ENCODE measurements around the gene ZSCAN12. TPM values are rescaled to one million over a fixed set of nuclear protein-coding genes. Genes with fewer than 3 reads are reported as not detected.
"Not testable (repeated sequence)": the region's sequence is repeated elsewhere in the genome, so short reads cannot be mapped to it uniquely, and the experiment has no call there.

Gene ZSCAN12
- total RNA-seq, 2 donors from 2014 or later, result 2.9 to 4.3 TPM

- Mint-ChIP-seq H3K4me3 (no peak overlapping the region), H3K36me3 (ENCODE audit: low read depth) (no peaks in the 10 kb centered on the region), H3K27me3 (peaks cover 31% of the 10 kb centered on the region), H3K4me1 (peaks cover 7% of the 10 kb centered on the region), H3K9me3 (peaks cover 3% of the 10 kb centered on the region), H3K27ac (no peak overlapping the region)
- no peak for ATAC-seq (replicated peaks)
Measured at GRCh38 chr6:28410767-28411166, 11.2 kb upstream of the ZSCAN12 start.

- no peaks in the 10 kb centered on the region for H3K36me3 Mint-ChIP-seq (ENCODE audit: low read depth)
Measured at GRCh38 chr6:28408076-28408802, 8.7 kb upstream of the ZSCAN12 start.

GRCh38 chr6:28407401-28407800 is 7.9 kb upstream of the ZSCAN12 start:
- H3K36me3 Mint-ChIP-seq (ENCODE audit: low read depth), result no peaks in the 10 kb centered on the region
- no peak overlapping the region for H3K27ac Mint-ChIP-seq
- H3K27me3 Mint-ChIP-seq, result peaks cover 30% of the 10 kb centered on the region
- H3K4me1 Mint-ChIP-seq, result peaks cover 7% of the 10 kb centered on the region
- peak; percentile 69 for ATAC-seq (replicated peaks)
- H3K4me3 Mint-ChIP-seq, result no peak overlapping the region
- H3K9me3 Mint-ChIP-seq, result peaks cover 3% of the 10 kb centered on the region

More at GRCh38 chr6:28408076-28408802, 8.7 kb upstream of the ZSCAN12 start:
- peaks cover 27% of the 10 kb centered on the region for H3K27me3 Mint-ChIP-seq
- H3K9me3 Mint-ChIP-seq, result peaks cover 3% of the 10 kb centered on the region
- ATAC-seq (replicated peaks), result peak; percentile 92
- H3K4me1 Mint-ChIP-seq, result peaks cover 7% of the 10 kb centered on the region
- H3K4me3 Mint-ChIP-seq, result no peak overlapping the region
- no peak overlapping the region for H3K27ac Mint-ChIP-seq

- H3K27me3 Mint-ChIP-seq, result peaks cover 23% of the 10 kb centered on the region
- H3K27ac Mint-ChIP-seq; H3K36me3 Mint-ChIP-seq (ENCODE audit: low read depth); ATAC-seq (replicated peaks); H3K4me3 Mint-ChIP-seq; H3K9me3 Mint-ChIP-seq; H3K4me1 Mint-ChIP-seq: not testable (repeated sequence)
Measured at GRCh38 chr6:28403923-28404322, 4.4 kb upstream of the ZSCAN12 start.

- no peaks in the 10 kb centered on the region for H3K9me3 Mint-ChIP-seq
- H3K4me1 Mint-ChIP-seq, result peaks cover 13% of the 10 kb centered on the region
- ATAC-seq (replicated peaks), result no peak
- no peak overlapping the region for H3K27ac Mint-ChIP-seq
- H3K4me3 Mint-ChIP-seq, result no peak overlapping the region
- H3K36me3 Mint-ChIP-seq (ENCODE audit: low read depth), result peaks cover 13% of the 10 kb centered on the region
- H3K27me3 Mint-ChIP-seq, result peaks cover 23% of the 10 kb centered on the region
Measured at GRCh38 chr6:28402197-28402596, 2.6 kb upstream of the ZSCAN12 start.

- ATAC-seq (replicated peaks), result no peak
- peak overlapping the region; percentile 84 for H3K4me3 Mint-ChIP-seq
- no peaks in the 10 kb centered on the region for H3K9me3 Mint-ChIP-seq
Measured at GRCh38 chr6:28401172-28401571, 1.6 kb upstream of the ZSCAN12 start.

GRCh38 chr6:28400122-28400451 is 540 bp upstream of the ZSCAN12 start:
- peak overlapping the region; percentile 84 for H3K4me3 Mint-ChIP-seq
- H3K9me3 Mint-ChIP-seq, result no peaks in the 10 kb centered on the region
- peaks cover 14% of the 10 kb centered on the region for H3K27me3 Mint-ChIP-seq
- ATAC-seq (replicated peaks), result no peak
- H3K36me3 Mint-ChIP-seq (ENCODE audit: low read depth), result peaks cover 32% of the 10 kb centered on the region
- H3K27ac Mint-ChIP-seq, result peak overlapping the region; percentile 88
- peaks cover 22% of the 10 kb centered on the region for H3K4me1 Mint-ChIP-seq

More at GRCh38 chr6:28401172-28401571, 1.6 kb upstream of the ZSCAN12 start:
- no peak overlapping the region for H3K27ac Mint-ChIP-seq
- peaks cover 23% of the 10 kb centered on the region for H3K36me3 Mint-ChIP-seq (ENCODE audit: low read depth)
- H3K4me1 Mint-ChIP-seq, result peaks cover 19% of the 10 kb centered on the region
- H3K27me3 Mint-ChIP-seq, result peaks cover 19% of the 10 kb centered on the region

GRCh38 chr6:28395918-28396317 is 3.6 kb downstream of the ZSCAN12 start:
- no peak overlapping the region for H3K4me3 Mint-ChIP-seq

GRCh38 chr6:28393912-28394662 is 5.5 kb downstream of the ZSCAN12 start:
- Mint-ChIP-seq H3K27ac (no peak overlapping the region), H3K4me3 (no peak overlapping the region), H3K4me1 (peaks cover 29% of the 10 kb centered on the region), H3K36me3 (ENCODE audit: low read depth) (peaks cover 90% of the 10 kb centered on the region), H3K9me3 (no peaks in the 10 kb centered on the region), H3K27me3 (no peaks in the 10 kb centered on the region)
- ATAC-seq (replicated peaks), result no peak

More at GRCh38 chr6:28395918-28396317, 3.6 kb downstream of the ZSCAN12 start:
- Mint-ChIP-seq H3K27me3 (no peaks in the 10 kb centered on the region), H3K36me3 (ENCODE audit: low read depth) (peaks cover 73% of the 10 kb centered on the region), H3K4me1 (peaks cover 29% of the 10 kb centered on the region), H3K27ac (no peak overlapping the region), H3K9me3 (no peaks in the 10 kb centered on the region)
- ATAC-seq (replicated peaks), result no peak

GRCh38 chr6:28390688-28391087 is 8.9 kb downstream of the ZSCAN12 start:
- Mint-ChIP-seq H3K4me3 (no peak overlapping the region), H3K27me3 (no peaks in the 10 kb centered on the region), H3K36me3 (ENCODE audit: low read depth) (peaks cover 89% of the 10 kb centered on the region), H3K9me3 (no peaks in the 10 kb centered on the region), H3K27ac (no peak overlapping the region), H3K4me1 (peaks cover 16% of the 10 kb centered on the region)
- no peak for ATAC-seq (replicated peaks)

- no peaks in the 10 kb centered on the region for H3K27me3 Mint-ChIP-seq
- no peak overlapping the region for H3K4me3 Mint-ChIP-seq
- no peaks in the 10 kb centered on the region for H3K9me3 Mint-ChIP-seq
- peaks cover 5% of the 10 kb centered on the region for H3K4me1 Mint-ChIP-seq
- H3K36me3 Mint-ChIP-seq (ENCODE audit: low read depth), result peaks cover 84% of the 10 kb centered on the region
- H3K27ac Mint-ChIP-seq, result no peak overlapping the region
- ATAC-seq (replicated peaks), result no peak
Measured at GRCh38 chr6:28384143-28384533, 15.4 kb downstream of the ZSCAN12 start.

GRCh38 chr6:28383235-28384142 is 16.1 kb downstream of the ZSCAN12 start:
- Mint-ChIP-seq H3K27ac (no peak overlapping the region), H3K36me3 (ENCODE audit: low read depth) (peaks cover 79% of the 10 kb centered on the region), H3K27me3 (no peaks in the 10 kb centered on the region), H3K4me3 (peak overlapping the region; percentile 27), H3K9me3 (no peaks in the 10 kb centered on the region), H3K4me1 (peaks cover 4% of the 10 kb centered on the region)
- no peak for ATAC-seq (replicated peaks)

- Mint-ChIP-seq H3K27me3 (no peaks in the 10 kb centered on the region), H3K27ac (no peak overlapping the region), H3K36me3 (ENCODE audit: low read depth) (peaks cover 58% of the 10 kb centered on the region), H3K4me3 (no peak overlapping the region), H3K4me1 (no peaks in the 10 kb centered on the region), H3K9me3 (no peaks in the 10 kb centered on the region)
- ATAC-seq (replicated peaks), result no peak
Measured at GRCh38 chr6:28380381-28380780, 19.2 kb downstream of the ZSCAN12 start.

GRCh38 chr6:28378644-28379043 is 20.9 kb downstream of the ZSCAN12 start:
- Mint-ChIP-seq H3K4me1 (no peaks in the 10 kb centered on the region), H3K9me3 (no peaks in the 10 kb centered on the region), H3K27me3 (no peaks in the 10 kb centered on the region), H3K27ac (no peak overlapping the region), H3K36me3 (ENCODE audit: low read depth) (peaks cover 43% of the 10 kb centered on the region), H3K4me3 (no peak overlapping the region)
- ATAC-seq (replicated peaks), result no peak

Data from activated T-helper 17 cell treated with anti-CD3 and anti-CD28 coated beads, Interleukin-2, amount 50 U/mL, for 72 hours (primary cell).